ENCODE results near the gene TTC7B. TPM values are rescaled to one million over a fixed set of nuclear protein-coding genes. Genes with fewer than 3 reads are reported as not detected.

TTC7B gene
- total and polyA plus RNA-seq, 2 experiments from 2014 or later = 7.9 to 28.6 TPM

GRCh38 chr14:90639641-90640040 is 176.6 kb downstream of the TTC7B start (continued):
- TF ChIP-seq ZNF462 (CRISPR knock-in tag; IDR thresholded peaks at IDR 0.05) (no peak), POLR2AphosphoS5 (IDR thresholded peaks at IDR 0.05; ENCODE audit: low read depth) (no peak)

GRCh38 chr14:90632871-90633270 is 183.4 kb downstream of the TTC7B start:
- no peak overlapping the region for H2AFZ ChIP-seq
- DNase-seq (ENCODE audit: low spot score) (no peak), ATAC-seq (no peak)
- H4K20me1 ChIP-seq (replicated peaks; ENCODE audit: insufficient read depth) = no peaks in the 10 kb centered on the region
- no peak overlapping the region for H3K4me3 Mint-ChIP-seq
- H3K79me2 ChIP-seq (replicated peaks; ENCODE audit: insufficient read depth) = no peaks in the 10 kb centered on the region
- H3K27ac ChIP-seq (ENCODE audit: low read depth) = no peak overlapping the region
- no peaks in the 10 kb centered on the region for H3K36me3 ChIP-seq (ENCODE audit: insufficient read depth)
- no peaks in the 10 kb centered on the region for H3F3A ChIP-seq (replicated peaks; ENCODE audit: low read depth)
- H3K4me1 Mint-ChIP-seq = peaks cover 10% of the 10 kb centered on the region
- H3K27me3 ChIP-seq (ENCODE audit: insufficient read depth) = no peaks in the 10 kb centered on the region
- H3K9me3 Mint-ChIP-seq = no peaks in the 10 kb centered on the region; the same call in 2 of the 3 replicates
- H3K36me3 Mint-ChIP-seq (ENCODE audit: low read depth) = no peaks in the 10 kb centered on the region
- peaks cover 3% of the 10 kb centered on the region for H3K27me3 Mint-ChIP-seq (ENCODE audit: insufficient read depth, low read depth, poor library complexity)
- 0 out of 2 replicates have a peak, but pooled peaks cover 10% of the 10 kb centered on the region for H3K4me1 ChIP-seq (ENCODE audit: insufficient read depth)
- no peak overlapping the region for H3K4me2 ChIP-seq
- H3K9me2 ChIP-seq (ENCODE audit: insufficient read depth) = no peaks in the 10 kb centered on the region
- H3K27ac Mint-ChIP-seq = no peak overlapping the region
- no peak overlapping the region for H3K4me3 ChIP-seq
- TF ChIP-seq REST (IDR thresholded peaks at IDR 0.05; ENCODE audit: unreplicated experiment) = no peak
- TF ChIP-seq CREB1 (CRISPR knock-in tag; IDR thresholded peaks at IDR 0.05; ENCODE audit: low read depth) = no peak
- TF ChIP-seq NANOG (IDR thresholded peaks at IDR 0.05; ENCODE audit: borderline replicate concordance) = no peak
- TF ChIP-seq EZH2phosphoT487 (IDR thresholded peaks at IDR 0.05; ENCODE audit: unreplicated experiment) = no peak
- TF ChIP-seq ZNF462 (CRISPR knock-in tag; IDR thresholded peaks at IDR 0.05) = no peak

Measured in GM23338 (cell line).